ENCODE results near the gene MAPK13.

DNA sequence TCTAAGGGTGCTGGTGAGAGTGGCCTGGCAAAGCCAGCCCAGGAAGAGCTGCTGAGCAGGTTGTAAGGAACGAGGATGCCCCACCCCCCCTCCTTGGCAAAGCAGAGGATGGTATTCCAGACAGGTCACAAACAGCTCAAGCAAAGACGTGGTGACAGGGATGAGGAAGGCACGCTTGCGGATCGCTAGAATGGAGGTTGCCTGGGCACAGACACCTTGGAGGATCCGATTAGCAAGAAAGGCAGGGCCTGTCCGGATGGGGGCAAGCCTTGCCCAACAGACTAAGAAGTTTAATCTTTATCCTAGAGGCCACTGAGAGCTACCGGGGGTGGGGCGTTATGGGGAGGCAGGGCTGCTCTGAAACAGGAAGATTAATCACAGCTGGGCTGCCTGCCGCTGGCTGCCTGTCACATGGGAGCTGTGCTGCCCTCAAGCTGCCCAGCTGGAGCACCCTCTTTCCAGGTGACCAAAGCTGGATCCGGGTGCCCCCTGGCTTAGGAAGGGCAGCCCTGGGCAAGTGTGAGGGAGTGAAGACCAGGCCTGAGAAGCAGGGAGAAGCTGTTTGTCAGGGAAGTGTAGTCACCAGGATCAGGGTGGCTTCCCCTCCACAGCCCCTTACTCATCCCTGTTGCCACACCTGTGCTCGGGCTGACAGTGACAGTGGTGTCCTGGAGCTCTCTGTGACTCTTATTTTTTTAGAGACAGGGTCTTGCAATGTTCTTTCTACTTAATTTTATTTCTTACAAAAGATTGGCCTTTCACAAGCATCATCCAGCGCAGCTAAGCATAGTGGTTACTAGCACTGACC is 9.1 kb upstream of the MAPK13 start:
- TF ChIP-seq, protein P1, sequence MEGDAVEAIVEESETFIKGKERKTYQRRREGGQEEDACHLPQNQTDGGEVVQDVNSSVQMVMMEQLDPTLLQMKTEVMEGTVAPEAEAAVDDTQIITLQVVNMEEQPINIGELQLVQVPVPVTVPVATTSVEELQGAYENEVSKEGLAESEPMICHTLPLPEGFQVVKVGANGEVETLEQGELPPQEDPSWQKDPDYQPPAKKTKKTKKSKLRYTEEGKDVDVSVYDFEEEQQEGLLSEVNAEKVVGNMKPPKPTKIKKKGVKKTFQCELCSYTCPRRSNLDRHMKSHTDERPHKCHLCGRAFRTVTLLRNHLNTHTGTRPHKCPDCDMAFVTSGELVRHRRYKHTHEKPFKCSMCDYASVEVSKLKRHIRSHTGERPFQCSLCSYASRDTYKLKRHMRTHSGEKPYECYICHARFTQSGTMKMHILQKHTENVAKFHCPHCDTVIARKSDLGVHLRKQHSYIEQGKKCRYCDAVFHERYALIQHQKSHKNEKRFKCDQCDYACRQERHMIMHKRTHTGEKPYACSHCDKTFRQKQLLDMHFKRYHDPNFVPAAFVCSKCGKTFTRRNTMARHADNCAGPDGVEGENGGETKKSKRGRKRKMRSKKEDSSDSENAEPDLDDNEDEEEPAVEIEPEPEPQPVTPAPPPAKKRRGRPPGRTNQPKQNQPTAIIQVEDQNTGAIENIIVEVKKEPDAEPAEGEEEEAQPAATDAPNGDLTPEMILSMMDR (IDR thresholded peaks at IDR 0.05; ENCODE audit: insufficient read depth, low read depth, low read length): no peak
- no peak for TF ChIP-seq EZH2 (IDR thresholded peaks at IDR 0.05; ENCODE audit: insufficient read depth, low read length)
